ENCODE results near the gene TRPM2. TPM values are rescaled to one million over a fixed set of nuclear protein-coding genes. Genes with fewer than 3 reads are reported as not detected.

TRPM2 gene
- total and polyA plus RNA-seq, 2 of the 13 experiments (the other 11 are each of a cell fraction or from before 2014, with no cell fraction given) = 0.07 to 0.20 TPM

DNA sequence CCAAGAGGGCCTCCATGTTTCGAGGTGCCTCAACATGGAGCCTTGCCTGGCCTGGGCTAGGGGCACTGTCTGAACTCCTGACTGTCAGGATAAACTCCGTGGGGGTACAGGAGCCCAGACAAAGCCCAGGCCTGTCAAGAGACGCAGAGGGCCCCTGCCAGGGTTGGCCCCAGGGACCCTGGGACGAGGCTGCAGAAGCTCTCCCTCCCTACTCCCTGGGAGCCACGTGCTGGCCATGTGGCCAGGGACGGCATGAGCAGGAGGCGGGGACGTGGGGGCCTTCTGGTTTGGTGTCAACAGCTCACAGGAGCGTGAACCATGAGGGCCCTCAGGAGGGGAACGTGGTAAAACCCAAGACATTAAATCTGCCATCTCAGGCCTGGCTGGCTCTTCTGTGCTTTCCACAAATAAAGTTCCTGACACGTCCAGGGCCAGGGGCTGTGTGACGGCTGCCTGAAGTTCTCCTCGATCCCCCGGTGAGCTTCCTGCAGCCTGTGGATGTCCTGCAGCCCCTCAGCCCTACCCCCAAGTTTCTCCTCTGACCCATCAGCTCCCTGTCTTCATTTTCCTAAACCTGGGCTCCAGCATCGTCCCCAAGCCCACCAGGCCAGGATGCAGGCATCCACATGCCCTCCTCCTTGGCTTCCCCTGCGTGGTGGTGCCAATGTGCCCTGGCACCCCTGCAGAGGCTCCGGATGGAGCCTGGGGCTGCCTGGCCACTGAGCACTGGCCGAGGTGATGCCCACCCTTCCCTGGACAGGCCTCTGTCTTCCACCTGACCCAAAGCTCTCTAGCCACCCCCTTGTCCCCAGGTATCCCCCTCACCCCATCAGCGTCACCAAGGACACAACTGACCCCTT lies 89.1 kb downstream of the TRPM2 start (continued):
- TF ChIP-seq XRCC5 (optimal IDR thresholded peaks at IDR 0.05; ENCODE audit: low read length) (no peak), MTA3 (CRISPR knock-in tag; IDR thresholded peaks at IDR 0.05) (no peak), ZFP36L1 (CRISPR knock-in tag; IDR thresholded peaks at IDR 0.05) (peak; percentile 83; the same call in 1 of the 2 replicates), SOX13 (IDR thresholded peaks at IDR 0.05) (no peak), SOX13 (CRISPR knock-in tag; conservative IDR thresholded peaks at IDR 0.05 in 1 of 2, IDR thresholded peaks at IDR 0.05 in 1 of 2) (no peak), ZNF468 (CRISPR knock-in tag; IDR thresholded peaks at IDR 0.05) (no peak), FOSL2 (CRISPR knock-in tag; IDR thresholded peaks at IDR 0.05) (no peak), RARA (CRISPR knock-in tag; IDR thresholded peaks at IDR 0.05) (0 out of 2 replicates have a peak, but pooled peaks have one; percentile 18), ZNF225 (CRISPR knock-in tag; IDR thresholded peaks at IDR 0.05) (peak; percentile 73), PBX3 (CRISPR knock-in tag; IDR thresholded peaks at IDR 0.05; ENCODE audit: borderline replicate concordance) (no peak), ZNF331 (CRISPR knock-in tag; IDR thresholded peaks at IDR 0.05) (no peak), HIVEP1 (CRISPR knock-in tag; IDR thresholded peaks at IDR 0.05) (0 out of 2 replicates have a peak, but pooled peaks have one; percentile 35), ZNF44 (CRISPR knock-in tag; IDR thresholded peaks at IDR 0.05) (0 out of 2 replicates have a peak, but pooled peaks have one; percentile 39), GATAD2A (CRISPR knock-in tag; IDR thresholded peaks at IDR 0.05) (no peak; the same call in 1 of the 2 replicates), ZBTB21 (CRISPR knock-in tag; IDR thresholded peaks at IDR 0.05) (no peak), TERF1 (CRISPR knock-in tag; IDR thresholded peaks at IDR 0.05) (0 out of 2 replicates have a peak, but pooled peaks have one; percentile 24), NCOA2 (CRISPR knock-in tag; IDR thresholded peaks at IDR 0.05) (peak; percentile 23; the same call in 1 of the 2 replicates), ZNF879 (CRISPR knock-in tag; IDR thresholded peaks at IDR 0.05) (no peak), ZFY (CRISPR knock-in tag; IDR thresholded peaks at IDR 0.05) (peak; percentile 62; the same call in 1 of the 2 replicates), JARID2 (CRISPR knock-in tag; IDR thresholded peaks at IDR 0.05; ENCODE audit: insufficient replicate concordance) (no peak), TBP (CRISPR knock-in tag; IDR thresholded peaks at IDR 0.05) (no peak), TBX2 (CRISPR knock-in tag; IDR thresholded peaks at IDR 0.05; ENCODE audit: borderline replicate concordance) (no peak)
- TF ChIP-seq, protein P1, sequence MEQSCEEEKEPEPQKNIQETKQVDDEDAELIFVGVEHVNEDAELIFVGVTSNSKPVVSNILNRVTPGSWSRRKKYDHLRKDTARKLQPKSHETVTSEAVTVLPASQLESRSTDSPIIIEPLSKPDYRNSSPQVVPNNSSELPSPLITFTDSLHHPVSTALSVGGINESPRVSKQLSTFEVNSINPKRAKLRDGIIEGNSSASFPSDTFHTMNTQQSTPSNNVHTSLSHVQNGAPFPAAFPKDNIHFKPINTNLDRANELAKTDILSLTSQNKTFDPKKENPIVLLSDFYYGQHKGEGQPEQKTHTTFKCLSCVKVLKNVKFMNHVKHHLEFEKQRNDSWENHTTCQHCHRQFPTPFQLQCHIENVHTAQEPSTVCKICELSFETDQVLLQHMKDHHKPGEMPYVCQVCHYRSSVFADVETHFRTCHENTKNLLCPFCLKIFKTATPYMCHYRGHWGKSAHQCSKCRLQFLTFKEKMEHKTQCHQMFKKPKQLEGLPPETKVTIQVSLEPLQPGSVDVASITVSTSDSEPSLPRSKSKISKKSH (CRISPR knock-in tag; IDR thresholded peaks at IDR 0.05; ENCODE audit: borderline replicate concordance) = peak; percentile 68; the same call in 1 of the 2 replicates
- TF ChIP-seq, protein P2, sequence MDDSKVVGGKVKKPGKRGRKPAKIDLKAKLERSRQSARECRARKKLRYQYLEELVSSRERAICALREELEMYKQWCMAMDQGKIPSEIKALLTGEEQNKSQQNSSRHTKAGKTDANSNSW (CRISPR knock-in tag; IDR thresholded peaks at IDR 0.05; ENCODE audit: borderline replicate concordance) = 0 out of 2 replicates have a peak, but pooled peaks have one; percentile 34
- TF ChIP-seq, protein P3, sequence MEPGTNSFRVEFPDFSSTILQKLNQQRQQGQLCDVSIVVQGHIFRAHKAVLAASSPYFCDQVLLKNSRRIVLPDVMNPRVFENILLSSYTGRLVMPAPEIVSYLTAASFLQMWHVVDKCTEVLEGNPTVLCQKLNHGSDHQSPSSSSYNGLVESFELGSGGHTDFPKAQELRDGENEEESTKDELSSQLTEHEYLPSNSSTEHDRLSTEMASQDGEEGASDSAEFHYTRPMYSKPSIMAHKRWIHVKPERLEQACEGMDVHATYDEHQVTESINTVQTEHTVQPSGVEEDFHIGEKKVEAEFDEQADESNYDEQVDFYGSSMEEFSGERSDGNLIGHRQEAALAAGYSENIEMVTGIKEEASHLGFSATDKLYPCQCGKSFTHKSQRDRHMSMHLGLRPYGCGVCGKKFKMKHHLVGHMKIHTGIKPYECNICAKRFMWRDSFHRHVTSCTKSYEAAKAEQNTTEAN (CRISPR knock-in tag; conservative IDR thresholded peaks at IDR 0.05) = peak; percentile 66; the same call in 1 of the 2 replicates

Measured in HepG2 (cell line).